Effector CD4-positive, alpha-beta T cell (primary cell): Measurements from ENCODE around the gene OLFML2A.
"Not testable (repeated sequence)": the region's sequence is repeated elsewhere in the genome, so short reads cannot be mapped to it uniquely, and the experiment has no call there.

ENCODE experiments used
- DNase-seq: peaks from one replicate; pipeline ENCODE4 v3.0.0-alpha.2; 2020

Gene OLFML2A

GRCh38 chr9:124830593-124830992 is 53.7 kb downstream of the OLFML2A start:
- DNase-seq: no peak

GRCh38 chr9:124831642-124832364 is 54.9 kb downstream of the OLFML2A start:
- DNase-seq: no peak

- DNase-seq: no peak
Measured at GRCh38 chr9:124834591-124834990, 57.7 kb downstream of the OLFML2A start.

GRCh38 chr9:124835026-124835557 is 58.2 kb downstream of the OLFML2A start:
- DNase-seq: no peak

- not testable (repeated sequence) for DNase-seq
Measured at GRCh38 chr9:124838132-124838531, 61.2 kb downstream of the OLFML2A start.

GRCh38 chr9:124838567-124839275 is 61.8 kb downstream of the OLFML2A start:
- not testable (repeated sequence) for DNase-seq

GRCh38 chr9:124839612-124840299 is 62.8 kb downstream of the OLFML2A start:
- no peak for DNase-seq

- DNase-seq: no peak
Measured at GRCh38 chr9:124840300-124840833, 63.4 kb downstream of the OLFML2A start.

GRCh38 chr9:124841075-124841821 is 64.3 kb downstream of the OLFML2A start:
- DNase-seq: no peak

GRCh38 chr9:124843456-124844034 is 66.6 kb downstream of the OLFML2A start:
- no peak for DNase-seq

- DNase-seq: no peak
Measured at GRCh38 chr9:124844291-124844690, 67.4 kb downstream of the OLFML2A start.

GRCh38 chr9:124846467-124846866 is 69.5 kb downstream of the OLFML2A start:
- not testable (repeated sequence) for DNase-seq

GRCh38 chr9:124846969-124847368 is 70.0 kb downstream of the OLFML2A start:
- no peak for DNase-seq

- DNase-seq: no peak
Measured at GRCh38 chr9:124849801-124850200, 72.9 kb downstream of the OLFML2A start.

GRCh38 chr9:124852121-124852828 is 75.3 kb downstream of the OLFML2A start:
- no peak for DNase-seq

- peak; percentile 78 for DNase-seq
Measured at GRCh38 chr9:124852829-124853531, 76.0 kb downstream of the OLFML2A start, which contains the start of gene WDR38. Gene WDR38, plus strand, starts transcription at chr9:124853460. Its CDS starts 72 bp downstream, at chr9:124853532.

GRCh38 chr9:124853605-124854143 is 76.7 kb downstream of the OLFML2A start:
- DNase-seq: no peak

GRCh38 chr9:124854161-124854560 is 77.2 kb downstream of the OLFML2A start:
- no peak for DNase-seq

GRCh38 chr9:124854822-124855221 is 77.9 kb downstream of the OLFML2A start:
- no peak for DNase-seq

- DNase-seq: no peak
Measured at GRCh38 chr9:124855566-124855943, 78.6 kb downstream of the OLFML2A start.
